Loucy (cell line): ENCODE measurements around the gene SYNE1.

Experiments used
- H2AFZ ChIP-seq: fragments of 200-600 bp; sonication (generic); 2 replicates; pipeline ENCODE4 v1.6.0; 2016; ENCODE audit warnings: antibody characterized with exemption, mild to moderate bottlenecking, low read length, moderate library complexity
- H3F3A ChIP-seq: fragments of 200-600 bp; 2 replicates; pipeline ENCODE4 v1.6.0; 2016; ENCODE audit warnings: antibody characterized with exemption, low read depth, mild to moderate bottlenecking
- H3K27me3 ChIP-seq: fragments of 200-600 bp; sonication (generic); 2 replicates; pipeline ENCODE4 v1.6.1; 2014; ENCODE audit warnings: low read length, mild to moderate bottlenecking; ENCODE audit not compliant: insufficient read depth, poor library complexity, severe bottlenecking
- H3K36me3 ChIP-seq: fragments of 200-600 bp; sonication (generic); 2 replicates; pipeline ENCODE4 v1.6.1; 2016; ENCODE audit warnings: low read length; ENCODE audit not compliant: insufficient read depth
- H3K4me1 ChIP-seq: fragments of 200-600 bp; sonication (generic); 2 replicates; pipeline ENCODE4 v1.5.1; 2014; ENCODE audit warnings: low read length, mild to moderate bottlenecking; ENCODE audit not compliant: insufficient read depth, poor library complexity, severe bottlenecking
- H3K4me2 ChIP-seq: fragments of 200-600 bp; sonication (generic); 2 replicates; pipeline ENCODE4 v1.6.0; 2014; ENCODE audit warnings: antibody characterized with exemption, low read length, low read depth, mild to moderate bottlenecking; ENCODE audit not compliant: poor library complexity, severe bottlenecking
- H3K4me3 ChIP-seq: fragments of 200-600 bp; sonication (generic); 2 replicates; pipeline ENCODE4 v1.5.1; 2014; ENCODE audit warnings: low read length, mild to moderate bottlenecking, mixed read lengths; ENCODE audit not compliant: poor library complexity, severe bottlenecking
- H3K79me2 ChIP-seq: fragments of 200-600 bp; sonication (generic); 2 replicates; pipeline ENCODE4 v1.6.1; 2014; ENCODE audit warnings: low read length; ENCODE audit not compliant: insufficient read depth
- H3K9ac ChIP-seq: fragments of 200-600 bp; sonication (generic); 2 replicates; pipeline ENCODE4 v1.6.0; 2014; ENCODE audit warnings: mild to moderate bottlenecking, low read depth, low read length, moderate library complexity; ENCODE audit not compliant: poor library complexity, severe bottlenecking
- H3K9me2 ChIP-seq: fragments of 200-600 bp; sonication (generic); replicated peaks from 2 replicates; pipeline ENCODE4 v1.6.1; 2016; ENCODE audit warnings: low read depth, low read length, mixed read lengths
- H3K9me3 ChIP-seq: fragments of 200-600 bp; sonication (generic); 2 replicates; pipeline ENCODE4 v1.6.1; 2014; ENCODE audit warnings: mild to moderate bottlenecking, antibody characterized with exemption, low read length, low read depth; ENCODE audit not compliant: insufficient read depth
- H4K20me1 ChIP-seq: fragments of 200-600 bp; sonication (generic); 2 replicates; pipeline ENCODE4 v1.6.0; 2014; ENCODE audit warnings: antibody characterized with exemption, low read length, mild to moderate bottlenecking; ENCODE audit not compliant: insufficient read depth, poor library complexity, severe bottlenecking
- CTCF ChIP-seq: fragments of 200-600 bp; sonication (generic); conservative IDR thresholded peaks from 2 replicates; pipeline ENCODE4 v1.5.1; 2014; ENCODE audit warnings: mild to moderate bottlenecking, antibody characterized with exemption, low read length
- EZH2phosphoT487 ChIP-seq: fragments of 200-600 bp; IDR thresholded peaks from 2 replicates; pipeline ENCODE4 v1.6.1; 2018; ENCODE audit warnings: antibody characterized with exemption, mild to moderate bottlenecking, moderate library complexity, borderline replicate concordance

SYNE1 gene

GRCh38 chr6:152557502-152557901 is 79.7 kb downstream of the SYNE1 start:
- TF ChIP-seq EZH2phosphoT487 = no peak
- TF ChIP-seq CTCF = no peak
- Histone ChIP-seq H3K9me2 (no peaks in the 10 kb centered on the region), H3F3A (no peaks in the 10 kb centered on the region), H3K9ac (no peak overlapping the region), H3K4me2 (no peak overlapping the region), H3K36me3 (no peaks in the 10 kb centered on the region), H3K27me3 (no peaks in the 10 kb centered on the region), H4K20me1 (no peaks in the 10 kb centered on the region), H3K4me3 (no peak overlapping the region), H2AFZ (no peak overlapping the region), H3K4me1 (no peaks in the 10 kb centered on the region), H3K79me2 (no peaks in the 10 kb centered on the region), H3K9me3 (no peaks in the 10 kb centered on the region)

GRCh38 chr6:152554851-152555250 is 82.3 kb downstream of the SYNE1 start:
- H2AFZ ChIP-seq = no peak overlapping the region
- no peak for TF ChIP-seq EZH2phosphoT487
- no peak for TF ChIP-seq CTCF
- H3K9me2 ChIP-seq = no peaks in the 10 kb centered on the region
- no peaks in the 10 kb centered on the region for H3K9me3 ChIP-seq
- no peak overlapping the region for H3K4me3 ChIP-seq
- H3K9ac ChIP-seq = no peak overlapping the region
- H3K4me2 ChIP-seq = no peak overlapping the region
- H3K79me2 ChIP-seq = no peaks in the 10 kb centered on the region
- no peaks in the 10 kb centered on the region for H3F3A ChIP-seq
- H3K27me3 ChIP-seq = no peaks in the 10 kb centered on the region
- no peaks in the 10 kb centered on the region for H4K20me1 ChIP-seq
- no peaks in the 10 kb centered on the region for H3K36me3 ChIP-seq
- no peaks in the 10 kb centered on the region for H3K4me1 ChIP-seq

GRCh38 chr6:152552616-152553209 is 84.4 kb downstream of the SYNE1 start:
- Histone ChIP-seq H3K9me2 (no peaks in the 10 kb centered on the region), H3K9ac (no peak overlapping the region), H3K27me3 (no peaks in the 10 kb centered on the region), H3K9me3 (no peaks in the 10 kb centered on the region), H3K4me3 (no peak overlapping the region), H3F3A (no peaks in the 10 kb centered on the region), H3K79me2 (no peaks in the 10 kb centered on the region), H3K4me2 (no peak overlapping the region), H4K20me1 (no peaks in the 10 kb centered on the region), H2AFZ (no peak overlapping the region), H3K4me1 (no peaks in the 10 kb centered on the region), H3K36me3 (no peaks in the 10 kb centered on the region)
- no peak for TF ChIP-seq EZH2phosphoT487
- TF ChIP-seq CTCF = peak; percentile 82
